Subcutaneous adipose tissue (tissue), 4 donors: ENCODE measurements around the gene ADIPOR2. TPM values are rescaled to one million over a fixed set of nuclear protein-coding genes. Genes with fewer than 3 reads are reported as not detected.

Experiments used
- total RNA-seq, 4 donors: library from RNA; depleted of rRNA; stranded (reverse); fragments of >200 nt; gene quantifications; one replicate each; pipeline ENCODE4 v1.1.0, GENCODE V29; 2016
- TF ChIP-seq, protein P1 (sequence below): fragments of 450-650 bp; IDR thresholded peaks from one replicate; pipeline ENCODE4 v1.5.1; 2016; ENCODE audit warnings: low read depth, mild to moderate bottlenecking, control low read depth, antibody characterized with exemption, moderate library complexity

ADIPOR2 gene
- total RNA-seq, 4 donors from 2014 or later, result 69.4 to 122 (median 108) TPM

DNA sequence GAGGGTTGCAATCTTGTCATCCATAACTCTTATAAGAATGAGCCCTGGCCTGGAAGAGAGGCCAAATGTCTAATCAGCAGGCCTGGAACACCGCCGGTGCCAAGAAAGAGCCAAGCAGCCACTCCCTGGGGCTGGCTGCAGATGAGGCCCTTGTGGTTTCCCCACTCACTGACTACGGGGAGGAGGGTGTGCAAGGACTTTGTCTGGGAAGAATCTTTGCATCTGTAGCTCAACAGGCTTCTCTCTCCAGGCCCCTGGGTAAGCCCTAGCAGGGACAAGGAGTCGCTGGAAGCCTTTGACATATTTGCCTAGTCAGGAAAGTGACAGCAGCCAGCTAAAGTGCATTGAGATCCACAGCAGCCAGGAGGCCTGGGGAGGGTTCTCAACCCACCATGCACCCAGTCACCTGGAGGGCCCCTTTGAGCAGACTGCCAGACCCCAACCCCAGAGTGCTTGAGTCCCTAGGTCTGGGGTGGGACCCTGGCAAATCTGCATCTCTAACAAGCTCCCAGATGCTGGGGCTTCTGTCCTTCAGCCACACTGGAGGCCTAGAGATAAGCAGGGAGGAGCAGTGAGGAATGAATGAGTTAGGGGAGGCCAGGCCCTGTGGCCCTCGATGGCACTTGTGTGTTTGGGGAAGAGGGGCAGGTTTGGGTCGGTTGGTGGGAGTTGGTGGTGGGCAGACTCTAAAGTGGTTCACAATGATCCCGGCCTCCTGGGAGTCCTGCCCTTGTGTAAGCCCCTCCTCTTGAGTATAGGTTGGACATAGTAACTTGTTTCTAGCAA lies 115.6 kb downstream of the ADIPOR2 start:
- TF ChIP-seq, protein P1, sequence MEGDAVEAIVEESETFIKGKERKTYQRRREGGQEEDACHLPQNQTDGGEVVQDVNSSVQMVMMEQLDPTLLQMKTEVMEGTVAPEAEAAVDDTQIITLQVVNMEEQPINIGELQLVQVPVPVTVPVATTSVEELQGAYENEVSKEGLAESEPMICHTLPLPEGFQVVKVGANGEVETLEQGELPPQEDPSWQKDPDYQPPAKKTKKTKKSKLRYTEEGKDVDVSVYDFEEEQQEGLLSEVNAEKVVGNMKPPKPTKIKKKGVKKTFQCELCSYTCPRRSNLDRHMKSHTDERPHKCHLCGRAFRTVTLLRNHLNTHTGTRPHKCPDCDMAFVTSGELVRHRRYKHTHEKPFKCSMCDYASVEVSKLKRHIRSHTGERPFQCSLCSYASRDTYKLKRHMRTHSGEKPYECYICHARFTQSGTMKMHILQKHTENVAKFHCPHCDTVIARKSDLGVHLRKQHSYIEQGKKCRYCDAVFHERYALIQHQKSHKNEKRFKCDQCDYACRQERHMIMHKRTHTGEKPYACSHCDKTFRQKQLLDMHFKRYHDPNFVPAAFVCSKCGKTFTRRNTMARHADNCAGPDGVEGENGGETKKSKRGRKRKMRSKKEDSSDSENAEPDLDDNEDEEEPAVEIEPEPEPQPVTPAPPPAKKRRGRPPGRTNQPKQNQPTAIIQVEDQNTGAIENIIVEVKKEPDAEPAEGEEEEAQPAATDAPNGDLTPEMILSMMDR, result no peak

DNA sequence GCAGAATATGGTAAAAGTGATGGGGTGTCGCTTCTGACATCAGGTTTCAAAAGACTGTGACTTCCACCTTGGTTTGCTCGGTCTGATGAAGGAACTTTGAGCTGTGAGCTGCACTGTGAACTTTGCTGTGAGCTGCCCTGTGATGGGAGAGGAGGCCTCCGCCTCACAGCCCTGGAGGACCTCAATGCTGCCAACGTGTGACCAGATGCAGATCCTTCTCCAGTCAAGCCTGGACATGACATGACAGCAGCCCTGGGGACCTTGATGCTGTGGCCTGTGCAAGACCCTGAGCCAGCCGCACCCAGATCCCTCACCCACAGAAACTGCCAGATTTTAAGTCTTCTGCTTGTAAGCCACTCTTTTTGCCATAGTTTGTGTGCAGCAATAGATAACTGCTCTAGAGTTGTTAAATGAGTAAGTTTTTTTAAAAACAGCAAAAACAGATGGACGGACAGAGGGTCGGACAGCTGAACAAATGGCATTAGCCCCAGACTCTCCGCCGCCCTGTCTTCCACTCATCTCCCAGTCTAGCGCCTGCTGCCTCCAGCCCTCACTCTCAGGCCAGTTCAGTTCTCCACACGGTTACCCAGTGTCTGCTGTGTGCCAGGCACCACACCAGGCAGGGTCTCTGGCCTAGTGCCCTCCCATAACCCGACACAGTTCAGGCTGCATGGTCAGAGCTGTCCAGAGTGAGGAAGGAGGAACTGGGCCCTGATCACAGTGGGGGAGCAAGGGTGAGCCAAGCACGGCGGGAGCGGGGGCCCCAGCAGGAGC lies 116.4 kb downstream of the ADIPOR2 start:
- TF ChIP-seq, protein P1, result no peak

DNA sequence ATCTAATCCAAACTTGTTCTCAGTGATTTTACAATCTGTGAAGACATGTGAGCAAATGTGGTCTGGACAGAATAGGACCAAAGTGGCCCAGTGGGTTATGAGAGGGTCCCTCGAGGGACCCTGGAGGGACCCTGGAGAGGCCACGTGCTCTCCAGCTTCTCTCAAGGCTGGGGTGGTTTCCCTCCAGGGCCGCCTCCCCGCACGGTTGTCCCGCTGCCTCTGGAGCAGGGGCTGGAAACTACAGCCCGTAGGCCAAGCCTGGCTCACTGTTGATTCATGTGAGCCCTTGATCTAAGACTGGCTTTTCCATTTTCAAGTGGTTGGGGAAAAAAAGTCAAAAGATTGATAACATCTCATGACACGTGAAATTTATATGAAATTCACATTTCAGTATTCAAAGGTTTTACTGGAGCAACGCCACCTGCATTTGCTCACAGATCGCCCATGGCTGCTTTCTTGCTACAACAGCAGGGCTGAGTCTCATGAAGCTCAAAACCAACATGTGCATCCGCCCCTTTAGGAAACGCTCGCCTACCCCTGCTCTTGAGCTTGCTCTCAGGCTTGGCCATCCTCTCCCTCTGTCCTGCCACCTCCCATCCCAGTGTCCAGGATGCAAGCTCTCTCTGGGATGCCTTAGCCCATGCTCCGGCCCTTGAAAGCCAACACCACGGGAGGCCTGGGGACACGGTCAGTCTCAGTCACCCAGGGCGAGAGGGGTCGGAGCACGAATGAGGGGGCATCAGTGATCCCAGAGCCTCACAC lies 117.3 kb downstream of the ADIPOR2 start:
- TF ChIP-seq, protein P1, result no peak

DNA sequence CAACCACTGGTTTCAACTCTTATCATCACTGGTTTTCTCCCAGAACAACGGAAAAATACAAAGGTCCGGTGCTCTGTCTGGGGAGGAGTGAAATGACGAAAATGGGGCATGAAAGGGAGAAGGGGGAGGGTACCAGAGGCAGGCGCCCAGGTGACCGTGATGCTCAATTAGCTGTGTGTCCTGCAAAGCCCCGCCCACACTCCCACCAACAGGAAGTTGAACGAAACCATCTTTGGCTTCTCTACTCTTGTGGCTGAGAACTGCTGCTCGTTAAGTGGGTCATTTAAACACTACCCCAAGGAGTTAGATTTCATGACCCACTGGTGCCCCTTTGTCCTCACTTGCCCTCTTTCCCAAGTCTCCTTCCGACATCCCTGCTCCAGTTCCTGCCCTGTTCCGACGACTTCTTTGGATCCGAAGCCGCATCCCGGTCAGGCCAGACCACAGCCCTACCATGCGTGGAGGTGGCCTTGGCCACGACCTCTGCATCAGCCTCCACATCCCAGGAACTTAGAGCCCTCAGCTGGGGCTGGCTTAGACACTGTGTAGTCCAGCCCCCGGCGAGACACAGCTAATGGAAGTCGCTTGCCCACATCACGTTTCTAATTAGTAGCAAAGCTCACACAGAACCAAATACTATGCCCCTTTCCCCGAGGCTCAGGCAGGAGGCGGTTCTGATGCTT lies 118.1 kb downstream of the ADIPOR2 start:
- TF ChIP-seq, protein P1, result no peak

DNA sequence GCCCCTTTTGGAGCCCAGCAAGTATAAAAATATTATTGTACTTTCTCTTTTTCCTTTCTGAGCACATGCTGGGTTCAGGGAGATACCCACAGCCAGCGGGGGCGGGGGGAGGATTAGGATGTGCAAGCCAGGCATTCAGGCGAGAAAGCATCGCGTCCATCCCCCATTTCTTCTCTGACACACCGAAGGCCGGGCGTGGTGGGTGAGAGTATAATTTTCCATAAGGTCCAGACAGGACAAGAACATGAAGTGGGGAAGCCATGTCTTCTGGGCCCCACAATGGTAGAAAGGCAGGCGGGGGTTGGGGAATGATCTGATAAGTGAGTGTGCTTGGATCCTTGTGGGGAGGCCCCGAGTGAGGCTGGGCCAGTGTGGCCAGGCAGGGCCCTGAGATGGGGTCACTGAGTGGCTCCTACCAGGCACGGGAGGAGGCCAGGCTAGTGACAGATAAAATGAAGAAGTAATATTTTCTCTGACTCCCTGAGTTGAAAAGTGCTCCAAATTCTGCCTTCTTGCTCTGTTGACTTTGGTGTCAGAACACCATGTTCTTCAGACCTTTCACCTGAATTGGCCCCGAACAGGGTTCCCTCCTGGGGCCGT lies 118.8 kb downstream of the ADIPOR2 start:
- TF ChIP-seq, protein P1, result no peak

DNA sequence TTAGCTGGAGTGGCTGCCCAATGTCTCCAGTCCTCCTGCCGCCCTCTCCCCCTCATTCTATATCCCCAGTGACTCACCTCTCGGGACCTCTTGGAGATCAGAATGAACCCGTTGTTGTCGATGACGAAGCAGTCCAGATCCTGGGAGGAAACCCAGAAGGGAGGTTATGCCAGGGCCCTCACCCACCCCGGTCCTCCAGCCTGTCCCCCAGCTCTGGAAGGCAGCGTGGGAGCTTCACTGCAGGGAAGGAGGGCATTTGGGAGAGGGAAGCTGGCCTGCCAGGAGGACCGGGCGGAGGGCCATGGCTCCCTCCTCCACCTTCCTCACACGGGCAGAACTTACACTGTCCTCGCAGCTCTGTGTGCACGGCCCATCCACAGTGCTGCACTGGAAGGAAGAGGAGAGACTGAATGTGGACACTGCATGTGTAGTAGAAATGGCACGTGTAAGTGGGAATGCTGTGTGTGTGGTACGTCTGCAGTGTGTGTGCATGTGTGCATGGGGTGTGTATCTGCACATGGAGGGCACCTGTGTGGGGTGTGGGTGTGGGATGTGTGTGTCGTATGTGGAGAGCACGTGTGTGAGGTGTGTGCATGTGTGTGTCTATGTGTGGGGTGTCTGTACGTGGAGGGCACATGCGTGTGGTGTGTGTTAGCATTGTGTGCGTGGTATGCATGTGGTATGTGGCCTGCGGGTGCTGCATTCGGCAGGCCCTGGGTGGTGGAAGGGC lies 119.5 kb downstream of the ADIPOR2 start:
- TF ChIP-seq, protein P1, result no peak
